SU-DHL-6 (cell line): Measurements from ENCODE around the gene PPP1R3G.

Experiments
- H2AFZ ChIP-seq: fragments of 200-600 bp; sonication (generic); 2 replicates; pipeline ENCODE4 v1.6.1; 2014; ENCODE audit warnings: low read depth, mild to moderate bottlenecking, moderate library complexity, mixed read lengths, antibody characterized with exemption, low read length; ENCODE audit not compliant: severe bottlenecking
- H3F3A ChIP-seq: fragments of 200-600 bp; shearing (Covaris generic); 2 replicates; pipeline ENCODE4 v1.6.0; 2016; ENCODE audit warnings: antibody characterized with exemption, mild to moderate bottlenecking; ENCODE audit not compliant: insufficient read depth
- H3K27ac ChIP-seq: fragments of 200-600 bp; sonication (generic); 2 replicates; pipeline ENCODE4 v1.5.1; 2016; ENCODE audit warnings: low read depth, mild to moderate bottlenecking, low read length, moderate library complexity, mixed read lengths
- H3K27me3 ChIP-seq: fragments of 200-600 bp; sonication (generic), shearing (Covaris generic); 2 replicates; pipeline ENCODE4 v1.6.0; 2014; ENCODE audit warnings: mild to moderate bottlenecking, low read length
- H3K36me3 ChIP-seq: fragments of 200-600 bp; sonication (generic); 2 replicates; pipeline ENCODE4 v1.6.1; 2014; ENCODE audit warnings: mild to moderate bottlenecking, low read length, mixed read lengths
- H3K4me2 ChIP-seq: fragments of 300-600, 200-600 bp; shearing (Covaris generic), sonication (generic); 2 replicates; pipeline ENCODE4 v1.6.0; 2014; ENCODE audit warnings: low read length, low read depth, mild to moderate bottlenecking; ENCODE audit not compliant: poor library complexity, severe bottlenecking
- H3K4me3 ChIP-seq: fragments of 200-600 bp; sonication (generic); 2 replicates; pipeline ENCODE4 v1.5.1; 2014; ENCODE audit warnings: antibody characterized with exemption, low read length, mild to moderate bottlenecking, mixed read lengths; ENCODE audit not compliant: insufficient read depth, poor library complexity, severe bottlenecking
- H3K79me2 ChIP-seq: fragments of 200-600 bp; sonication (generic); 2 replicates; pipeline ENCODE4 v1.6.1; 2014; ENCODE audit warnings: mild to moderate bottlenecking, low read length, moderate library complexity; ENCODE audit not compliant: insufficient read depth
- H3K9ac ChIP-seq: fragments of 200-600 bp; sonication (generic); 2 replicates; pipeline ENCODE4 v1.7.0; 2014; ENCODE audit warnings: mild to moderate bottlenecking, low read length
- H3K9me2 ChIP-seq: fragments of 200-600 bp; sonication (generic); replicated peaks from 2 replicates; pipeline ENCODE4 v1.6.1; 2014; ENCODE audit warnings: low read length; ENCODE audit not compliant: insufficient read depth
- H3K9me3 ChIP-seq: fragments of 200-600 bp; sonication (generic); 2 replicates; pipeline ENCODE4 v1.6.1; 2014; ENCODE audit warnings: low read length, mixed read lengths; ENCODE audit not compliant: insufficient read depth
- H4K20me1 ChIP-seq: fragments of 200-600 bp; sonication (generic); 2 replicates; pipeline ENCODE4 v1.6.1; 2014; ENCODE audit warnings: low read depth, mild to moderate bottlenecking, antibody characterized with exemption, low read length, moderate library complexity, mixed read lengths
- EZH2phosphoT487 ChIP-seq: fragments of 200-600 bp; sonication (generic), shearing (Covaris generic); conservative IDR thresholded peaks from 2 replicates; pipeline ENCODE4 v1.6.1; 2018; ENCODE audit warnings: mild to moderate bottlenecking, antibody characterized with exemption, low read length, moderate library complexity, mixed read lengths
- TF ChIP-seq, protein P1 (sequence below): fragments of 200-600 bp; sonication (generic); IDR thresholded peaks from one replicate; pipeline ENCODE4 v1.5.1; 2017; ENCODE audit warnings: antibody characterized with exemption, mild to moderate bottlenecking, low read length, moderate library complexity; ENCODE audit not compliant: insufficient read depth, poor library complexity, severe bottlenecking

Gene PPP1R3G

GRCh38 chr6:5087389-5087788 lies 2.2 kb downstream of the PPP1R3G start:
- no peak for TF ChIP-seq EZH2phosphoT487
- TF ChIP-seq, protein P1, sequence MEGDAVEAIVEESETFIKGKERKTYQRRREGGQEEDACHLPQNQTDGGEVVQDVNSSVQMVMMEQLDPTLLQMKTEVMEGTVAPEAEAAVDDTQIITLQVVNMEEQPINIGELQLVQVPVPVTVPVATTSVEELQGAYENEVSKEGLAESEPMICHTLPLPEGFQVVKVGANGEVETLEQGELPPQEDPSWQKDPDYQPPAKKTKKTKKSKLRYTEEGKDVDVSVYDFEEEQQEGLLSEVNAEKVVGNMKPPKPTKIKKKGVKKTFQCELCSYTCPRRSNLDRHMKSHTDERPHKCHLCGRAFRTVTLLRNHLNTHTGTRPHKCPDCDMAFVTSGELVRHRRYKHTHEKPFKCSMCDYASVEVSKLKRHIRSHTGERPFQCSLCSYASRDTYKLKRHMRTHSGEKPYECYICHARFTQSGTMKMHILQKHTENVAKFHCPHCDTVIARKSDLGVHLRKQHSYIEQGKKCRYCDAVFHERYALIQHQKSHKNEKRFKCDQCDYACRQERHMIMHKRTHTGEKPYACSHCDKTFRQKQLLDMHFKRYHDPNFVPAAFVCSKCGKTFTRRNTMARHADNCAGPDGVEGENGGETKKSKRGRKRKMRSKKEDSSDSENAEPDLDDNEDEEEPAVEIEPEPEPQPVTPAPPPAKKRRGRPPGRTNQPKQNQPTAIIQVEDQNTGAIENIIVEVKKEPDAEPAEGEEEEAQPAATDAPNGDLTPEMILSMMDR: no peak
- Histone ChIP-seq H3K9ac (no peak overlapping the region), H3K4me3 (no peak overlapping the region), H2AFZ (no peak overlapping the region), H3K27me3 (no peaks in the 10 kb centered on the region), H3K4me2 (no peak overlapping the region), H3K27ac (no peak overlapping the region), H3K9me2 (no peaks in the 10 kb centered on the region), H3K79me2 (no peaks in the 10 kb centered on the region), H3K36me3 (no peaks in the 10 kb centered on the region), H4K20me1 (no peaks in the 10 kb centered on the region), H3K9me3 (no peaks in the 10 kb centered on the region), H3F3A (no peaks in the 10 kb centered on the region)

GRCh38 chr6:5088780-5089179 lies 3.6 kb downstream of the PPP1R3G start:
- H3K27me3 ChIP-seq: no peaks in the 10 kb centered on the region
- H3K4me2 ChIP-seq: no peak overlapping the region

GRCh38 chr6:5089481-5090438 lies 4.6 kb downstream of the PPP1R3G start:
- no peaks in the 10 kb centered on the region for H3F3A ChIP-seq
- H3K4me3 ChIP-seq: no peak overlapping the region
- H2AFZ ChIP-seq: no peak overlapping the region
- TF ChIP-seq, protein P1: no peak
- no peak for TF ChIP-seq EZH2phosphoT487
- no peak overlapping the region for H3K9ac ChIP-seq
- no peaks in the 10 kb centered on the region for H3K9me2 ChIP-seq
- H3K79me2 ChIP-seq: no peaks in the 10 kb centered on the region
- no peaks in the 10 kb centered on the region for H3K36me3 ChIP-seq
- H3K9me3 ChIP-seq: no peaks in the 10 kb centered on the region
- no peak overlapping the region for H3K4me2 ChIP-seq
- no peaks in the 10 kb centered on the region for H3K27me3 ChIP-seq
- H3K27ac ChIP-seq: no peak overlapping the region
- H4K20me1 ChIP-seq: no peaks in the 10 kb centered on the region

More at GRCh38 chr6:5088780-5089179, 3.6 kb downstream of the PPP1R3G start:
- Histone ChIP-seq H3K9ac (no peak overlapping the region), H3K27ac (no peak overlapping the region), H3K36me3 (no peaks in the 10 kb centered on the region), H3K4me3 (no peak overlapping the region), H4K20me1 (no peaks in the 10 kb centered on the region), H3K9me3 (no peaks in the 10 kb centered on the region), H3K79me2 (no peaks in the 10 kb centered on the region), H3F3A (no peaks in the 10 kb centered on the region), H2AFZ (no peak overlapping the region), H3K9me2 (no peaks in the 10 kb centered on the region)
- TF ChIP-seq EZH2phosphoT487: no peak
- TF ChIP-seq, protein P1: no peak
